HG03039 (cell line): Measurements from ENCODE around the gene PTGES2.

ENCODE experiments used
- ATAC-seq: cut with Tn5 transposase; IDR thresholded peaks from one replicate; pipeline ENCODE4 v1.9.1; 2021; ENCODE audit warnings: mild to moderate bottlenecking, moderate library complexity; ENCODE audit not compliant: unreplicated experiment

Gene PTGES2

DNA sequence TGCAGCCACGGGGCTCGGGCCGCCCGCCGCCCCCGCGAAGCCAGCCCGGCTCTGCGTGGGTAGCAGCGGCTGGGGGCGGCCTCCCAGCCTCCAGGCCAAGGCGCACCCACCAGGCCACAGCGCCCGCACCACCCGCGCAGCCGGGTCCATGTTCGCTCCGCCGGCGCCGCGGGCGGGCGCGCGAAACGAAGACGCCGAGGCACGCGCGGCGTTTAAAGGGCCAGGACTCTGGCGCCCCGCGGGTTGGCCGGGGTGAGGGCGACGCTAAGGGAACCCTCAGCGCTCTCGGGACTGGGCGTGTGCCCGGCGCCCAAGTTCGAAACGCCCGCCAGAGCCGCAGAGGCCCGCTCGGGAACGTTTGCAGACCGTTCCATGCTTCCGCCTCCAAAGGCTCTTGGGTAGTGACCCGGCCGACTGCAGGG lies at the start of gene PTGES2:
Gene PTGES2 (minus strand): TSS at position 162 of the 422 bp plus-strand sequence. CDS start 12 bp downstream, at position 150.
- ATAC-seq = peak; percentile 54

DNA sequence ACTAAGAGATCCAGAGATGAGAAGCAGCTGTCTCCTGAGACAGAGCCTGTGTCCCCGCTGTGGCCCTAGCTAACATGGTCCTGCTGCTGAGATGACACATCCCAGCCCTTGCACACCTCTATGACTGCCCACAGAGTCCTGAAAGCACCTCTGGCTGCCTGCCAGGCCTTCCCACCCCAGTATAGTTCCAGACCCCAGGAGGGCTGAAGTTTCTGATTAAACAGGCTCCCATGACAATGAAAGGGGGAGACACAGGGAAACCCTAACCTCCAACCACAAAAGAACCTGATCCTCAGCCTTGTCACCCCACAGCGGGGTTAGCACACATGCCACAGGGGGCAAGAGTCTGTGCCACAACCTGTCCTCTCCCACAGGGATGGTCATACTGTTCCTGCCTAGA lies 48.2 kb upstream of the PTGES2 start:
- ATAC-seq = no peak

DNA sequence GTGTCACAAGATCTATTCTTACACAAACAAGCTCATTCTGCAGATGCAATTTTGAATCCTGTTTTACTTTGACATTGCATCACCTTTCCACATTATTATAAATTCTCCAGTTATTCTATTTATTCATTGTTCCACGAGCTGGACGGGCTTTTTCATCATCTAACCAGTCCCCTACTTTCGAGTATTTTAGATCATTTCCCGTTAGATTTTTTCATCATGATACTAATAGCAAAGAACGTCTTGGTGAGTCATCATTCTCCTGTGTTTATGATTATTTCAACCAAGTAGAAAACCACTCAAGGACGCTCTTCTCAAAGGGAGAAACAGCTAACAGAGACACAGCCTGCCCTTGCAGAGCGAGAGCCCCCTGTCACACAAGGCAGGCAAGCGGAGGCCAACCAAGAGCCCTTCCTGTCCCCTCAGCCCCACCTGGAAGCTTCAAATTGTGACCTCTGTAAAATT lies 47.6 kb upstream of the PTGES2 start:
- ATAC-seq = no peak

DNA sequence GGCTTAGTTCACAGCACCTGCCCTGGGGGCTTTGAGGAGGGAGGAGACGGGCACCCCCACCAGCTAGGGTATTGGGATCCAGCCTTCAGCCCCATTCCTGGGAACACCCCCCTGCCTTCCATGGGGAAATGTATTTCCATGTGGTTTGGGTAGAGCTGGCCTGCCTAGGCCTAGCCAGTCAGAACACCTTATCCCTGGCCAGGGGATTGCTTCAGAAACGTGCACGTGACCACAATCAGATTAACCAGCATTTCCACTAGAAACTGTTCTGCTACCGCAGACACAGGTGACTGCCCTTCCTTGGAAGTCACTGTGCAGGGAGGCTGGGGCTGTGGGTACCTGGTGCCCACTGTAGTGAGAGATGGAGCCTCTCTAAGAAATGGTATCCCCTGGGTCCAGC lies 46.5 kb upstream of the PTGES2 start:
- ATAC-seq = no peak

DNA sequence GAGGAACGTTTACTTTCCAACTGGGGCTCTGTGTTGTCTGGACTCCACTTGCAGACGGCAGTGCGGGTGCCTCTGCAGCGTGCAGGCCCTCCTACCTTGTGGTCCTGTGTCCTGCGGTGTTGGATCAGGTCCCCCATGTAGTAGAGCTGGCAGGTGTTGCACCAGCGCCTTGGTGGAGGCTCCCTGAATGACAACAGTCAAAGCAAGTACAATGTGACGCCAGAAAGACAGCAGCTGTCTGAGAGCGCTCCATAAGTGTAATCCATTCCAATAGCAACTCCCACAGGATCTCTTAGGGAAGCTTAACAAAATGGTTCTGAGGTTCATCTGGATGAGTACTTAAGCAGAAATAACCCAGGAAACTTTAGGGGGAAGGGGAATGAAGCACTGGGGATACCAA lies 42.4 kb upstream of the PTGES2 start:
- ATAC-seq = no peak

DNA sequence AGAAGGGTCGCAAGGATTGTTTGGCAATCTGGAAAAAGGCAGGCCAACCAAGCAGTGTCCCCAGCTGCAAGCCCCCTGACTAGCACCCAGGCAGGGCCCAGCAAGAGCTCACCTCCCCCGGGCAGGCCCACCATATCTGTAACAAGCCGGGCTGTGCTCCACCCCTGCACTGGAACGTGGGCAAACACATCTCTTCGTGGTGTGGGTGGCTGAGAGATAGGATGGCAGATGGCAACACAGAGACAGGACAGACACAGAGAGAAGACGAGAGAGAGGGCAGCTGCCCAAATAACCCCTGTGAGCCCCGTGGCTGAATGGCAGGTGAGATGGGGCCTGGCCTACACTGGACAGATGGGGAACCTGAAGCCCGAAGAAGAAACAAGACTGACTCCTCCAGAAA lies 42.0 kb upstream of the PTGES2 start:
- no peak for ATAC-seq

DNA sequence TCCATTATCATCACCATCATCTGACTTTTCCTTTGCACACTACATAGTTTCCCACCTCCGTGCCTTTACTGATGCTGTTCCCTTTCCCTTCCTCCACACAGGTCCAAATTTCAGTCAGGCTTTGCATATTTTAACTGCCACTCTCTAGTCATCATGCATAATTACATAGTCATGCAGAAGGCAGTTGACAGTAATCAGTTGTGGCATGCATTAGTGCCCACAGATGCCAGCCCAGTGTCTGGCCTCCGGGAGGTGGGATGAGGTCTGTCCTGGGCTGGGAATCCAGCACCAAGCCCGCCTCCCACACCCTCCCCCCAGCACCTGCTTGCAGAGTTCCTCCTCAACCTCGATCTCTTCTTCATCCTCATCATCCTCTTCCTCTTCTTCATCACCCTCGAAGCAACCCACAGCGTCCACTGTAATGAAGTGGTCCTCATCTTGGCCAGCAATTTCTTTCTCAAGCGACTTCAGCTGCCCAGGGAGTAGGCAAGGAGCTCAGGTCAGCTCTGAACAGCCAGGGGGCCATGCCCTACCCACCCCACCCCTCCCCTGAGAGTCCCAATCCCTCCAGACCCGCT lies 41.3 kb upstream of the PTGES2 start:
- no peak for ATAC-seq

DNA sequence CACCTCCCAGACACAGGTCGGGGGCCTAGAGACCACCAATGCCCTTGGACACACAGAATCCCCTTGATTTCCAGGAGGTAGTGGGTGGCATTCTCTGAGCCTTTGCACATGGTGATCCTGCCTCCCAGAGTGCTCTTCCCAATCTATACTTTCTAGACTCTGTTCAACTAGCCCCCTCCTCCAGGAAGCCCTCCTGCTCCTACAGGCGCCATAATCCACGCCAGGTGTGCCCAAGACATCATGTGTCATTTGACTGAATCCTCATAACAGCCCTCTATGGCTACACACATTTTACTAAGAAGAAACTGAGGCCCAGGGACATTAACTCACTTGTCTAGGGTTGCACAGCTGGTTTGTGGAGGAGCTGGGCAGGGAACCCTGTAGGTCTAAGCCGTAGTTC lies 39.7 kb upstream of the PTGES2 start:
- no peak for ATAC-seq

DNA sequence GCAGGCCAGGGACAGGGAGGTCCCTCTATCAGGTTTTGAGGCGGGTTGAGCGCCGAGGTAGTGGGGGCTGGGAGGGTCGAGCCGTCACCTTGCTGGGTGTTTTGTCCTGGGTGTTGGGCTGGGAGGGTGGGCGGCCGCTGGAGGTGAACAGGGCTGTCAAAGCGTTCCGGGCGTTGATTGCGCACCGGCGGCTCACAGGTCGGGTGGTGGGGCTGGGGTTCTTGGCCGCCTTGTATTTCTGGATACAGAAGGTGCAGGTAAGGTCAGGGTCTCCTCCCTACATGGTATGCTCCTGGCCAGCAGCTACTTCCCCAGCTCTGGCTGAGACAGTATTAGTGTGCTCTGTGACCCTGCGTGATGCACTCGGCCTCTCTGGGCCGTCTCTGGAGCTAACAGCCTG lies 38.6 kb upstream of the PTGES2 start:
- no peak for ATAC-seq

DNA sequence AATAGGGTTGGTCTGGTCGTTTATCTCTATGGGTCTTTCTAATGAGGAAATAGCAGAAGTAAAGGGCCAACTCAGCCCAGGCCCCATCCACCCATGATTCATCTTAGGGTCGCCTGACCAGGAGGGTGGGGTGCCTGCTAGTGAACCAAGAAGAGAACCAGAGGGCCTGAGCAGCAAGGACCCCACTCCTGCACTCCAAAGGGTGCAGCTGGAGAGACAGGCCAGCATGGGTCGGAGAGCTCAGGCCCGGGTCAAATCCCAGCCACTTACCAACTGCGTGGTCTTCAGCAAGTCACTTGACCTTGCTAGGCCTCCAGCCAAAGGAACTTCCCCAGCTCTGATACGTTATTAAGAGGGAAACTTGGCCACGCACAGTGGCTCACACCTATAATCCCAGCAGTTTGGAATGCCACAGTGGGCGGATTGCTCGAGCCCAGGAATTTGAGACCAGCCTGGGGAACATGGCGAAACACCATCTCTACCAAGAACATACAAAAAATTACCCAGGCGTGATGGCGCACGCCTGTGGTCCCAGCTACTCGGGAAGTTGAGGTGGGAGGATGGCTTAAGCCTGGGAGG lies 36.9 kb upstream of the PTGES2 start:
- no peak for ATAC-seq

DNA sequence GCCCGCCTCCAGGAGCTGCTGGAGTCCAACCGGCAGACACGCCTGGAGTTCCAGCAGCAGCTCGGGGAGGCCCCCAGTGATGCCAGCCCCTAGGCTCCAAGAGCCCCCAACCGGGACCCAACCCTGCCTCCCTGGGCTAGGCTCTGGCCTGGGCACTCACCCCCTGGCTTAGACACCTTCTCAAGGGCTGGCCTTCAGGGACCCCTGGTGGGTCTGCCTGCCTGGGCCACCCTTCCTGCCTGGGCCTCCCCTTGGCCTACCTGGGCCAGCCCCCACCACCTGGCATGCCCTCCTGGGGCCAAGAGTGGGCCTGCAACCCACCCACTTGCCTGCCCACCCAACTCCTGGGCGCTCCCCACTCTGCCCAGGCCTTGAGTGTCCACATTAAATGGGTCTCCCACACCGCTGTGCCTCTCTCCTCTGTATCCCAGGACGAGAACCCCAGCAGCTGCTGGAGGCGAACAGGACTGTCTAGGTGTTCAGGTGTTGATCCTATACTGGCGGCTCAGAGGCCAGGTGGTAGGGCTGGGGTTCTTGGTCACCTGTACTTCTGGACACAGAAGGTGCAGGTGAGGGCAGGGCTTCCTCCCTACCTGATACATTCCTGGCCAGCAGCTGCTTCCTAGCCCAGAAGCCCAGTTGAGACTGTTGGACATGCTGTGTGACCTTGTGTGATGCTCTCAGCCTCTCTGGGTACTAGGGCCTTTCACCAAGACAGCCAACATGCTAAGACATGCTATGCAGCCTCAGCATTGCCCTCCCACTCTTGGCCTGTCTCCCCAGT lies 36.2 kb upstream of the PTGES2 start:
- ATAC-seq = no peak

DNA sequence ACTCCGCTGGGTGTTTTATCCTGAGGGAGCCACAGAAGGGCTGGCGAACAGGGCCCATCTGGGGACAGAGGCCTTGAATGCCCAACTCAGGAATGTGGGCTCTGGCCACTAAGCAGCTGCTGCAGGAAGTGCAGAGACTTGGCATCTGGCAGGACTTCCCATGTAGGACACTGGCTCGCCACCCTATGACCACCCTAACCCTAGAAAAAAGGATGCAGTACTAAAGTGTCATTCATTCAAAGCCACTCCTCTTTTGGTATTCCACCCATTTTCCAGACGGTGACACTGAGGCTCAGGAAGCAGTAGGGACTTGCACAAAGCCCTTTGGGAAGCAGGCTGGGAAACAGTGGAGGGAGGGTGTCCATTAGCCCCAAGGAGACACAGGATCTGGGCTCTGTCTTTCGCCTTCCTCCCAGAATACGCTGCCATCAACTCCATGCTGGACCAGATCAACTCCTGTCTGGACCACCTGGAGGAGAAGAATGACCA lies 35.5 kb upstream of the PTGES2 start:
- no peak for ATAC-seq

DNA sequence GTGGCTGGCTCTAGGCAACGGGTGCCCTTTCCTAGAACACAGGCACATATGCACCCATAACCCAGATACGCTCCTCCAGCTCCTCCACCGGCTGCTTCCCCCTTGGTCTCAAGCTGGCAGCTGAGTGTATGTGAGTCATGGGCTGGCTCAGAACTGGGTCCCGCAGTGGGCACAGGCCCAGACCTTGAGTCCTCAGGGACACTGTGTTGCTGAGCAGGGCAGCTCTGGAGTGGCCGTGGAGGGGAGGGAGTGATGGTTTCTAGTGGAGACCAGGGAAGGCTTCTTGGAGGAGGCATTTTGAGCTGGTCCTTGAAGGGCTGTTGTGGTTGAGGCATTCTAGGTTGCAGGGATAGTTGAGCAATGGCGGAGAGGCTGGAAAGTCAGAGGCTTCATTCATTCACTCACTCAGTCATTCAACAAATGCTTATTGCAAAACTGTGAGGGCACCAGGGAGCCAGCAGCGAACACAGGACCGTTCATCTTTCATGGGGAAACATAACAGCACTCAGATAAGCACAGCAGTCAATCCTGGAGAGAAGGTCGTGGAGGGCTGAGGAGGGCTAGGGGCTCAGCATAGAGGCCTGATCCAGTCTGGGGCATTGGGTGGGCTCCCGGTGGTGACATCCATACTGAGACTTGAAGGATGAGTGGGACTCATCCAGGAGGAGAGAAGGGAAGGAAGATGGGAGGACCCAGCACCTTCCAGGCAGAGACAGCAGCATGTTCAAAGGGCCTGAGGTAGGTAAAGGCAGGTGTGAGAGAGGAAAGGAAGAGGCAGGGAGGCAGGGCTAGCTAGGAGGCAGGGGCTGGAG lies 34.9 kb upstream of the PTGES2 start:
- no peak for ATAC-seq

DNA sequence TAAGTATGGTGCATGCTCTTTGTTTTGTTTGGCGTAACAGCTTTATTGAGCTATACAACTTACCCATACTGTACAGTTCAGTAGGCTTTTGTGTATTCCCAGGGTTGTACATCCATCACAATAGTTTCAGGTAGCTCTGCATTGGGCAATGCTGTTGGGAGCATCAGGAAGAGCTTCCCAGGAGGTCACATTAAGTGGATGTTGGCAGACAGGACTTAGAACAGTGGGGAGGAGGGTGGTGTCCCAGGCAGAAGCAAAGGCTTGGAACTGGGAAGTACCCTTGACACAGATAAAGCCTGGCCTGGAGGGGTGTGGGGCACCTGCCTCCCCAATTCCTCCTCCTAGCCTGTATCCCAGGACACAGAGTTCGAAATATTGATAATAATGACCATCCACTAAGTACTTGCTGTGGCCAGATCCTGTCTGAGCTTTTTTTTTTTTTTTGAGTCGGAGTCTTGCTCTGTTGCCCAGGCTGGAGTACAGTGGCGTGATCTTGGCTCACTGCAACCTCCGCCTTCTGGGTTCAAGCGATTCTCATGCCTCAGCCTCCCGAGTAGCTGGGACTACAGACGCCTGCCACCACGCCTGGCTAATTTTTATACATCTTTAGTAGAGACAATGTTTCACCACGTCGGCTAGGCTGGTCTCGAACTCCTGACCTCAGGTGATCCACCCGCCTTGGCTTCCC lies 33.8 kb upstream of the PTGES2 start:
- ATAC-seq = no peak

DNA sequence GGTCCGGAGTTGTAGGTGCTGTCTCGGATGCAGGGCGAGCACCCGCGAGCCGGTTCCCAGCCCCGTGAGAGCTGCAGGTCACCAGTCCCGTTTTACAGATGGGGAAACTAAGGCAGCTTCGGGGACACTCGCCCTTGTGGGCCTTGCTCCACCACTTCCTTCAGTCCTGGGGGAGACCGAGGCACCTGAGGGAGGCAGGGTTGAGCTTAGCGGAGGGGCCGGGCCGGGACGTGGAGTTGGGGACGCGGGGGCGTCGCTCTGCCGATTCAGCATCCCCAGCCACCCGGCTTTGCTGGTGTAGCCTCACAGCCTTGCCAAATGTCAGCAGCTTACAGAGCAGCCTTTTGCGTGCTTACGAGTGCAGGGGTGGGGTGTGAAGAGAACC lies 33.1 kb upstream of the PTGES2 start:
- peak; percentile 16 for ATAC-seq

DNA sequence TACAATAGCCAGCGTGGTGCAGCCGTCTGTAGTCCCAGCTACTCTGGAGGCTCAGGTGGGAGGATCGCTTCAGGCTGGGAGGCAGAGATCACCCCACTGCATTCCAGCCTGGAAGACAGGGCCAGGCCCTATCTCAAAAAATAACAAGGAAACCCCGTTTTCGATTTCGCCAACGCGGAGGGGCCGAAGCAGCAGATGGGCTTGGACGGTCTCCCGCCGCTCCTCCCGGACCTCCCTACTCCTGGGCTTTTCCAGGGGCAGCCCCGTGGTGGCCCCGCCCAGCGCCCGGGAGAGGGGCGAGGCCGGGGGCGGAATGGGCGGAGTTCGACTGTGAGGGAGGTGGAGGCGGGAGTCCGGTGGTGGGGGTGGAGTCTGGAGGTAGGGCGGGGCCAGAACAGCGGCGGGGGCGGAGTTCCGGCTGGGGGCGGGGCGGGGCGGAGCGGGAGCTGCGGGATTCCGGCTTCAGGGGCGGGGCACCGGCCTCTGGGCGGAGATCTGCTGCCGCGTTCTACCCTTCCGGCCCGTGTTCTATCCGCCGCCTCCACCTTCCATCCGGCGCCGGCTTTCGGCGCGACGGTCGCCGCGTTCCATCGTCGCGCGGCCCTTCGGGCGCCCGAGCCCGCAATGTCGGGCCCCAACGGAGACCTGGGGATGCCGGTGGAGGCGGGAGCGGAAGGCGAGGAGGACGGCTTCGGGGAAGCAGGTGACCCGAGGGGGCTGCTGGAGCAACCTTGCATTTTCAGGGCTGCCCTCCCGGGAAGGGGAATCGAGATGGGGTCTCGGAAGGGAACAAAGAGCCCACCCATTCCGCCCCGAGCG lies 32.5 kb upstream of the PTGES2 start, which contains the start of gene BBLN:
Gene BBLN (plus strand): TSS at position 482 of the 819 bp plus-strand sequence. CDS start 143 bp downstream, at position 625.
- ATAC-seq = peak; percentile 75

DNA sequence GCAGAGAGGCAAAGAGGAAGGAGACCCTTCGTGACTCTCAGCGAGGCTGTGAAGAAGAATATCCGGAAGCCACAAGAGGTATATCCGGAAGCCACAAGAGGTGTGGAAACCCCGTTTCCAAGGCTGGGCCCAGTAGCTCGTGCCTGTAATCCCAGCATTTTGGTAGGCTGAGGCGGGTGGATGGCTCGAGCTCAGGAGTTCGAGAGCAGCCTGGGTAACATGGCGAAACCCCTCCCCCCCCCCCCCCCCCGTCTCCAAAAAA lies 31.9 kb upstream of the PTGES2 start:
- ATAC-seq = no peak

DNA sequence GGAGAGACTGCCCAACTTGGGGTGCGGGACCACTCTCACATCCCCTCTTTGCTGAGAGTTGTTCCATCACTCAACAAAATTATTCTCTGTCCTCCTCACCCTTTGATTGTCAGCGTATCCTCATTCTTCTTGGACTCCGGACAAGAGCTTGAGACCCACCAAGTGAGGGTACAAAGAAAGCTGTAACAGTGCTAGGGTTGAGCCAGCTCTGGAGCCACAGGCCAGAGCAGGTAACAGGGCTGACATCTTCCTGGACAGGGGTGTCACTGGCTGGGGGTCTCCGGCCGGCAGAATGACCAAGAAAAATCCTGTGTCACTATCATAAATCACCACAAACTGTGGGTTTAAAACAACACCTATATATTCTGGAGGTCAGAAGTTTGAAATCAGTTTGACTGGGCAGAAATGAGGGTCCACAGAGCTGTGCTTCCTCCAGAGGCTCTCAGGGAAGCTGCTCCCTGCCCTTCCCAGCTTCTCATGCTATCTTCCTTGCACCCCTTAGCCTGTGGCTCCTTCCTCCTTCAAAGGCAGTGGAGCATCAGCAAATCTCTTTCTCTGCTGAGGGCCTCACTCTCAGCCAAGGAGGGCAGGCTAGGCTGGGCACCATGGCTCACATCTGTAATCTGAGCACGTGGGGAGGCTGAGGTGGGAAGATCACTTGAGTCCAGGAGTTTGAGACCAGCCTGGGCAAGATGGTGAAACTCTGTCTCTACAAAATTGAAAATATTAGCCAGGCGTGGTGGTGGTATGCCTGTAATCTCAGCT lies 28.4 kb upstream of the PTGES2 start:
- ATAC-seq = no peak
